Activated CD8-positive, alpha-beta memory T cell treated with anti-CD3 and anti-CD28 coated beads, Interleukin-2, amount 10 ng/mL, durations not matched to agents 7 days and 5 days (primary cell): ENCODE results near the gene VHLL. TPM values are rescaled to one million over a fixed set of nuclear protein-coding genes. Genes with fewer than 3 reads are reported as not detected.
"Not testable (repeated sequence)": the region's sequence is repeated elsewhere in the genome, so short reads cannot be mapped to it uniquely, and the experiment has no call there.

Experiments
- ATAC-seq: fragments of 150-1000 bp; cut with Tn5 transposase; one replicate; pipeline ENCODE4 v1.10.0; 2021; ENCODE audit warnings: moderate library complexity
- CTCF ChIA-PET: fragments of 350-600 bp; sonication (Branson Sonifier 250); formaldehyde crosslinking; loops from one replicate; lab custom pipeline; 2021; ENCODE audit warnings: antibody characterized with exemption; lab: Charles Lee
- DNase-seq: peaks from one replicate; pipeline ENCODE4 v3.0.0-alpha.2; 2020
- H3K27ac Mint-ChIP-seq: one replicate; pipeline ENCODE4 v1.8.0; 2021; ENCODE audit warnings: mild to moderate bottlenecking, mixed read lengths
- H3K27me3 Mint-ChIP-seq: one replicate; pipeline ENCODE4 v1.8.0; 2021; ENCODE audit warnings: mixed read lengths
- H3K36me3 Mint-ChIP-seq: one replicate; pipeline ENCODE4 v1.8.0; 2021; ENCODE audit warnings: mild to moderate bottlenecking, mixed read lengths
- H3K4me1 Mint-ChIP-seq: one replicate; pipeline ENCODE4 v1.8.0; 2021; ENCODE audit warnings: mixed read lengths
- H3K4me3 Mint-ChIP-seq: one replicate; pipeline ENCODE4 v1.8.0; 2021; ENCODE audit warnings: mild to moderate bottlenecking, moderate library complexity, mixed read lengths
- H3K9me3 Mint-ChIP-seq: one replicate; pipeline ENCODE4 v1.8.0; 2022; ENCODE audit warnings: low read depth, mixed read lengths
- total RNA-seq, 2 experiments: library from RNA; stranded (reverse); gene quantifications; one replicate each; pipeline ENCODE4 v1.2.3, GENCODE V29; 2021

Gene VHLL
- not detected for total RNA-seq

DNA sequence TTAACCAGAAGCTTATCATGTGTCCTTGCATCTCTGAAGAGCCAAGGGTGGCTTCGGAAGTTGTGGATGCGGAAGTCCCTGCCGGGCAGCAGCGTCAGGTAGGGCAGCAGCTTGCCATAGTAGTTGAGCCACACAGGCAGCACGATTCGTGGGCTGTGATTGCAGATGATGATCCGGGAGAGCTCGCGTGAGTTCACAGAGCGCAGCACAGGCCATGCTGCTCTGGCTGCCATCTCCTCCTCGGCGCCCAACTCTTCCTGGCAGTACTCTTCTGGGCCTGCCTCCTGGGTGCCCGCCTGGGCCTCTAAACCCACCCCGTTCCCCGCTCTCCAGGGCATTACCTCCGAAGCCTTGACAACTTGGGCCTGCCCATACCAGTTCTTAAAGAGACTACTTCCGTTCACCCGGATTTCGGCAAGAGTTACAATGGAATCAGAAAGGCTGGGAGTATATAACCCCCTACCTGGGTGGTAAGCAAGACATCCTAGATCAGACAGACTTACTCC lies at the start of gene VHLL:
TSS of gene VHLL (minus strand) at position 456 of the 506 bp plus-strand sequence. CDS start at position 338, 118 bp downstream.
- Mint-ChIP-seq H3K4me3 (no peak within 1 kb of the TSS), H3K36me3 (peaks cover 2% of the 10 kb centered on the region), H3K4me1 (peaks cover 18% of the 10 kb centered on the region), H3K27ac (no peak within 1 kb of the TSS), H3K27me3 (no peaks in the 10 kb centered on the region), H3K9me3 (no peaks in the 10 kb centered on the region)
- DNase-seq: no peak
- CTCF ChIA-PET: interaction anchor here (0.9 to 1.0 kb wide), 2 partner anchors 9 to 18 kb away, joined by 3 read pairs; no protein-coding TSS in a partner anchor
- ATAC-seq: no peak

DNA sequence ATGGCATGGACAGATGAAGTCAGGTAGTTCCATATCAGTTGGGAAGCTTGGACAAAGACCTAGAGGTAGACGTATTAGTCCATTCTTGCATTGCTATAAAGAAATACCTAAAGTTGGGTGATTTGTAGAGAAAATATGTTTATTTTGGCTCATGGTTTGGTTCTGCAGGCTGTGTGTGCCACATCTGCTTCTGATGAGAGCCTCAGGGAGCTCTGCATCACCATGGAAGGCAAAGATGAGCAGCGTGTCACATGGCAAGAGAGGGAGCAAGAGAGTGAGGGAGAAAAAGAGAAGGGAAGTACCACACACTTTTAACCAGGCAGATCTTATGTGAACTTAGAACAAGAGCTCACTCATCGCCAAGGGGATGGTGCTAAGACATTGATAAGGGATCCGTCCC lies 48.2 kb upstream of the VHLL start:
- CTCF ChIA-PET: interaction anchor here (1.0 to 1.9 kb wide), 2 partner anchors 38 to 98 kb away, joined by 3 to 9 read pairs; no protein-coding TSS in a partner anchor
- no peaks in the 10 kb centered on the region for H3K36me3 Mint-ChIP-seq
- no peaks in the 10 kb centered on the region for H3K9me3 Mint-ChIP-seq
- peaks cover 5% of the 10 kb centered on the region for H3K4me1 Mint-ChIP-seq
- ATAC-seq (no peak), DNase-seq (no peak)
- H3K27me3 Mint-ChIP-seq: peaks cover 45% of the 10 kb centered on the region
- no peak overlapping the region for H3K4me3 Mint-ChIP-seq
- H3K27ac Mint-ChIP-seq: no peak overlapping the region

GRCh38 chr1:156346636-156347035 lies 47.5 kb upstream of the VHLL start:
- ATAC-seq (no peak), DNase-seq (no peak)
- Mint-ChIP-seq H3K9me3 (no peaks in the 10 kb centered on the region), H3K4me1 (peaks cover 5% of the 10 kb centered on the region), H3K36me3 (no peaks in the 10 kb centered on the region), H3K27ac (no peak overlapping the region), H3K27me3 (peaks cover 47% of the 10 kb centered on the region), H3K4me3 (no peak overlapping the region)
- CTCF ChIA-PET: interaction anchor here (0.9 kb wide), 1 partner anchor 39 kb away, joined by 3 read pairs; no protein-coding TSS in a partner anchor

DNA sequence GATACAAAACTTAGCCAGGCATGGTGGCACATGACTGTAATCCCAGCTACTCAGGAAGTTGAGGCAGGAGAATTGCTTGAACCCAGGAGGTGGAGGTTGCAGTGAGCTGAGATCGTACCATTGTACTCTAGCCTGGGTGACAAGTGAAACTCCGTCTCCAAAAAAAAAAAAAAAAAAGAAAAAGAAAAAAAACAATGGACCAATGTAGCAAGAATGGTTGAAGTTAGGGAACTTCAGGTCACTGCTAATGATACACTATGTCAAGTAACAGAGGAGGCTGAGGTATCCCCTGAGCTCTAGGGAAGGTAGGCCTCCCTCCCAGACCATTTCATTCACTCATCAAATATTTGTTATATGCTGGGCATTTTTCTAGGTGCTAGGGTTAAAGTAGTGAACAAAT lies 46.9 kb upstream of the VHLL start:
- H3K4me3 Mint-ChIP-seq, H3K36me3 Mint-ChIP-seq, DNase-seq, H3K9me3 Mint-ChIP-seq, ATAC-seq, H3K27ac Mint-ChIP-seq, H3K4me1 Mint-ChIP-seq: not testable (repeated sequence)
- CTCF ChIA-PET: interaction anchor here (0.9 kb wide), 1 partner anchor 40 kb away, joined by 3 read pairs; no protein-coding TSS in a partner anchor
- H3K27me3 Mint-ChIP-seq: peaks cover 44% of the 10 kb centered on the region

DNA sequence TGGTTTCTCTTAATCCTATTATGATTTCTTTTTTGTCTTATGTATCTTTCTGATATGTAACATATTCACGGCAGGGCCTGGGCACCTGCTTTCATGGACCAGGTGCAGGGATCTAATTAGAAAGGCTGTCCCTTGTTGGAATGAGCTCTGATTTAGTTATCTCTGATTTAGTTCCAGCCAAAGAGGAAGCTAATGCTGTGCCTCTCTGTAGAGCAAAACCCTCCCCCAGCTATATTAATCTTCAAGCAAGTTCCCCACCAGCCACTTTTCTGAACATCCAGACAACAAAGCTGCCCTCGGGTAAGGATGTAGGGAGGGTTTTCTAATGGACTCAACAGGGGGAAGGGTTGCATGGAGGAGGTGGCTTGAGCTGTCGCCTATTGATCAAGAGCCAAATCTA lies 45.3 kb upstream of the VHLL start:
- no peak for DNase-seq
- H3K27me3 Mint-ChIP-seq: peaks cover 37% of the 10 kb centered on the region
- H3K4me1 Mint-ChIP-seq: peaks cover 2% of the 10 kb centered on the region
- no peak overlapping the region for H3K4me3 Mint-ChIP-seq
- no peaks in the 10 kb centered on the region for H3K36me3 Mint-ChIP-seq
- no peaks in the 10 kb centered on the region for H3K9me3 Mint-ChIP-seq
- no peak for ATAC-seq
- CTCF ChIA-PET: interaction anchor here (0.6 to 1.0 kb wide), 2 partner anchors 41 kb away, joined by 3 read pairs; no protein-coding TSS in a partner anchor
- H3K27ac Mint-ChIP-seq: no peak overlapping the region

DNA sequence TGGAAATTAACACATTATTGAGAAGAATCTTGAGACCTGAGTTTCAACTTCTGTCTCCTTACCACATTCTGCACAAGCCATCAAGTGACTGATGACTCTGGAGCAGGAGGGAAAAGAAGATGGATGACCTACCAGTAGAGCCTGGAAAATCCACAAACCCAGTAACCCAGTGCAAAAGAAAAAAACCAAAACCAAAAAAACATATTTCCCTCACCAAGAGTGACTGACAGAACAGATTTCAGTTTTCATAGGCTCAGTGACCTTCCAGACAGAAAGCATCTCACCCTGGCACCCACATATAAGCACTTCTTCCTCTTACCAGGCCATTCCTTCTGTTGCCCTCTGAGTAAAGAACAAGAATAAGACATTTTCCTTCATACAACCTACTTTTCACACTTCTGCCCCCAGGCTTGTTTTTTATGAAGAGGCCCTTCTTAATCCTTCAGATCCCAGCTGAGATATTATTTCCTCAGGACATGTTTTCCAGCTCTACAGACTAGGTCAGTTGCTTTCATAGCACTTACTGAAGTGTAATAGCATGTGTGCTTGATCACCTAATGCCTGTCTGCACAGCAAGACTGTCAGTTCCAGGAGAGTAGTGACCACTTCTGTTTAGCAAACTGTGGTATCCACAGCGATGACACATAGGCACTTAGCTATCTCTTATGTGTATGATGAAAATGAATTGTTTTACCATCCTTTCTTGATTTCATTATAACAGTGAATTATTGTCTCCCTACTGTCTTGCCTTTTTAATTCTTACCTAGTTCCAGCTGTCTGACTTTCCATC lies 43.3 kb upstream of the VHLL start:
- H3K9me3 Mint-ChIP-seq: no peaks in the 10 kb centered on the region
- H3K27ac Mint-ChIP-seq: no peak overlapping the region
- H3K4me3 Mint-ChIP-seq: no peak overlapping the region
- peaks cover under 1% of the 10 kb centered on the region for H3K36me3 Mint-ChIP-seq
- H3K4me1 Mint-ChIP-seq: peaks cover 7% of the 10 kb centered on the region
- H3K27me3 Mint-ChIP-seq: peaks cover 26% of the 10 kb centered on the region
- DNase-seq (no peak), ATAC-seq (no peak)
- CTCF ChIA-PET: interaction anchor here (1.3 to 1.5 kb wide), 3 partner anchors 43 to 282 kb away, joined by 3 to 6 read pairs (median 4); no protein-coding TSS in a partner anchor

- H3K27me3 Mint-ChIP-seq: peaks cover 10% of the 10 kb centered on the region
- H3K4me1 Mint-ChIP-seq: peaks cover 30% of the 10 kb centered on the region
- peak within 1 kb of the TSS; percentile 89 for H3K27ac Mint-ChIP-seq
- H3K4me3 Mint-ChIP-seq: peak within 1 kb of the TSS; percentile 95
- ATAC-seq (peak; percentile 95), DNase-seq (peak; percentile 99)
- peaks cover 27% of the 10 kb centered on the region for H3K36me3 Mint-ChIP-seq
- no peaks in the 10 kb centered on the region for H3K9me3 Mint-ChIP-seq
- CTCF ChIA-PET: interaction anchor here (0.9 to 3.5 kb wide), 8 partner anchors 20 to 272 kb away, joined by 3 to 16 read pairs (median 4); partner anchors contain the start of gene GLMP
Observed at GRCh38 chr1:156338180-156338976, 39.3 kb upstream of the VHLL start, which contains the start of the genes CCT3 and TSACC. Gene CCT3, minus strand, starts transcription at chr1:156338292. Its CDS starts 108 bp downstream, at chr1:156338184. Gene TSACC, plus strand, starts transcription at chr1:156338526. Its CDS starts 1,232 bp downstream, at chr1:156339758.

GRCh38 chr1:156337888-156338179 lies 38.7 kb upstream of the VHLL start:
- H3K9me3 Mint-ChIP-seq: no peaks in the 10 kb centered on the region
- CTCF ChIA-PET: interaction anchor here (0.9 to 3.5 kb wide), 8 partner anchors 19 to 271 kb away, joined by 3 to 16 read pairs (median 4); partner anchors contain the start of gene GLMP
- H3K27ac Mint-ChIP-seq: peak overlapping the region; percentile 89
- DNase-seq: no peak
- peak overlapping the region; percentile 95 for H3K4me3 Mint-ChIP-seq
- ATAC-seq: no peak
- H3K36me3 Mint-ChIP-seq: peaks cover 30% of the 10 kb centered on the region
- peaks cover 5% of the 10 kb centered on the region for H3K27me3 Mint-ChIP-seq
- peaks cover 31% of the 10 kb centered on the region for H3K4me1 Mint-ChIP-seq

DNA sequence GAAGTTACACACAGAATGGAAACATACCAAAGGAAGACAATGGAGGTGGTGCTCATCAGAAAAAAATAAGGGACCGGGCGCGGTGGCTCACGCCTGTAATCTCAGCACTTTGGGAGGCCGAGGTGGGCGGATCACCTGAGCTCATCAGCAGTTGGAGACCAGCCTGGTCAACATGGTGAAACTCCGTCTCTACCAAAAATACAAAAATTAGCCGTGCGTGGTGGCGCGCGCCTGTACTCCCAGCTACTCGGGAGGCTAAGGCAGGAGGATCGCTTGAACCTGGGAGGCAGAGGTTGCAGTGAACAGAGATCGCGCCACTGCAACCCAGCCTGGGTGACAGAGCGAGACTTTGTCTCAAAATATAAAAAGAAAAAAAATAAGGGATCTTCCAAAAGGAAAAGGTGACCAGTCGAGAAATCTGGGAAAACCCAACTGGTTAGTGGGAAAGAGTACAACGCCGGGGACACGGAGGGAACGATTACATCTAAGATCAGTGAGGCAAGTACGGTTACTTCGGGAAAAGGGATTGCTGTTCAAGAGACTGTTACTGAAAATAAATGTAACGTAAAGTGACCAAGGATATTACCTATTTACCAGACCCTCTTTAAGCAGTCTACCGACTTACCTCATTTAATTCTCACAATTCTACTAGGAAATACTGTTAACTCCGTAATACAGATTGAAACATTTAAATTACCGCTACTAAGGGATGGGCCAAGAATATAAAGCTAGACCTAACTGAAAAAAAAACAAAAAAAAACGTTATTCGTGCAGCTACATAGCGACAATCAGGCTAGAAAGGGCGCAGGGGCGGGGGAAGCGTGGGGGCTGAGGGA lies 38.2 kb upstream of the VHLL start:
- CTCF ChIA-PET: interaction anchor here (0.8 to 3.5 kb wide), 12 partner anchors 11 to 271 kb away, joined by 3 to 16 read pairs (median 4); partner anchors contain the start of gene GLMP
- Mint-ChIP-seq H3K4me1 (peaks cover 31% of the 10 kb centered on the region), H3K36me3 (peaks cover 34% of the 10 kb centered on the region), H3K9me3 (no peaks in the 10 kb centered on the region), H3K4me3 (peak overlapping the region; percentile 95), H3K27ac (peak overlapping the region; percentile 89), H3K27me3 (peaks cover 2% of the 10 kb centered on the region)
- DNase-seq (peak; percentile 42), ATAC-seq (peak; percentile 2)

GRCh38 chr1:156336242-156336641 lies 37.1 kb upstream of the VHLL start:
- Mint-ChIP-seq H3K4me3 (peak overlapping the region; percentile 95), H3K27me3 (no peaks in the 10 kb centered on the region), H3K36me3 (peaks cover 39% of the 10 kb centered on the region), H3K4me1 (peaks cover 31% of the 10 kb centered on the region), H3K27ac (peak overlapping the region; percentile 89), H3K9me3 (no peaks in the 10 kb centered on the region)
- CTCF ChIA-PET: interaction anchor here (0.8 to 3.5 kb wide), 9 partner anchors 10 to 194 kb away, joined by 3 to 16 read pairs (median 5); no protein-coding TSS in a partner anchor
- no peak for ATAC-seq
- peak; percentile 45 for DNase-seq

DNA sequence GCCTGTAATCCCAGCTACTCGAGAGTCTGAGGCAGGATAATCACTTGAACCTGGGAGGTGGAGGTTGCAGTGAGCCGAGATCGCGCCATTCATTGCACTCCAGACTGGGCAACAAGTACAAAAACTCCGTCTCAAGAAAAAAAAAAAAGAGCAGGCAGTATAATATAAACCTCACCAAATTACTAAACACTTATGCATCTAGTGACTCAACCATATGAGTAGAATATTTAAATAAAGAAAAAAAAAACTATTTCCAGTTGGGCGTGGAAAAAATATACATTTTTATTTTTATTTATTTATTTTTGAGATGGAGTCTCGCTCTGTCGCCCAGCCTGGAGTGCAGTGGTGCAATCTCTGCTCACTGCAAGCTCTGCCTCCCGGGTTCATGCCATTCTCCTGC lies 24.1 kb upstream of the VHLL start:
- CTCF ChIA-PET, H3K4me3 Mint-ChIP-seq, DNase-seq, H3K9me3 Mint-ChIP-seq, H3K27me3 Mint-ChIP-seq, H3K27ac Mint-ChIP-seq, ATAC-seq, H3K4me1 Mint-ChIP-seq: not testable (repeated sequence)
- peaks cover 38% of the 10 kb centered on the region for H3K36me3 Mint-ChIP-seq

GRCh38 chr1:156320560-156320959 lies 21.5 kb upstream of the VHLL start:
- no peak for ATAC-seq
- Mint-ChIP-seq H3K27me3 (no peaks in the 10 kb centered on the region), H3K36me3 (peaks cover 53% of the 10 kb centered on the region), H3K9me3 (no peaks in the 10 kb centered on the region), H3K4me3 (no peak overlapping the region), H3K27ac (no peak overlapping the region), H3K4me1 (no peaks in the 10 kb centered on the region)
- CTCF ChIA-PET: interaction anchor here (1.4 to 2.9 kb wide), 2 partner anchors 10 to 95 kb away, joined by 7 to 11 read pairs; no protein-coding TSS in a partner anchor
- no peak for DNase-seq
